ENCODE results near the gene NHEJ1.

The NHEJ1 gene

DNA sequence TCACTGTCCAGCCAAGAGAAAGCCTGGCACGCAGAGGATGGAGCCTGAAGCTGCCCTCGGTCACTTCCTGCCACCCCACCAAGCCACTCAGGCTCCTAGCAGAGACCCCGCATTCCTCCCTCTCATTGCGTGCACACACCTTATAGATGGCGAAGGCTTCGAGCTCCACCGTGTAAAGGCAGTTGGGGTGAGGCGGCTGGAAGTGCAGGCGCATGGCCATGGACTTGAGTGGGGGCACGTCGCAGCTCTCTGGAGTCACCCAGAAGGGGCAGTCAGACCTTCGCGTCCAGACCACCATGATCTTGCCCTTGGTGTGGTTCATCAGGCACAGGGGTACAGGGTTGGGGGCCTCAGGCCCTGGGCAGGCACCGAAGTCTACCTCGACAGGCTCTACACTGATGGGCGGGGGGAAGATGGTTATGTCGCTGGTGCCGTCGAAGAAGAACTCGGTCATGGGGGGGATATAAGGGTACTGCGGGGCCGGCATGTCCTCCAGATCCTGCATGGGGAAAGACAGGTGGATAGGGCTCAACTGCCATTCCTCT lies 133.0 kb downstream of the NHEJ1 start:
- no peak for DNase-seq

DNA sequence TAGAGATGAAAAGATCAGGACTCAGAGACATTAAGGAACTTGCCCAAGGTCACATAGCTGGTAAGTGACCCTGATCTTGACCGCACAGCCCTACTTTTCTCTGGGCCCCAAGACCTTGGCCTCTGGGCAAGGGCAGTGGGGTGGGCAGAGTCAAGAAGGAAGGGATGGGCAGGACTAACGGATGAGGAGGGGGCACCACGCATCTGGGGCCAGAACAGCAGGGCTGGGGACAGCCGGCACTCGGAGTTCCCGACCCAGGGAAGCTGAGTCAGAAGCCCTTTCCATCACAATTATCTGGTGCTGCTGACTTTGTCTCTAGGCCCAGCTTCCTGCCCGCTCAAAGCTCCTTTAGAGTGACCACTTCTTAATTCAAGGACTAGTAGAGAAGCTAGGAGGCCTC lies 133.7 kb downstream of the NHEJ1 start:
- DNase-seq = no peak

DNA sequence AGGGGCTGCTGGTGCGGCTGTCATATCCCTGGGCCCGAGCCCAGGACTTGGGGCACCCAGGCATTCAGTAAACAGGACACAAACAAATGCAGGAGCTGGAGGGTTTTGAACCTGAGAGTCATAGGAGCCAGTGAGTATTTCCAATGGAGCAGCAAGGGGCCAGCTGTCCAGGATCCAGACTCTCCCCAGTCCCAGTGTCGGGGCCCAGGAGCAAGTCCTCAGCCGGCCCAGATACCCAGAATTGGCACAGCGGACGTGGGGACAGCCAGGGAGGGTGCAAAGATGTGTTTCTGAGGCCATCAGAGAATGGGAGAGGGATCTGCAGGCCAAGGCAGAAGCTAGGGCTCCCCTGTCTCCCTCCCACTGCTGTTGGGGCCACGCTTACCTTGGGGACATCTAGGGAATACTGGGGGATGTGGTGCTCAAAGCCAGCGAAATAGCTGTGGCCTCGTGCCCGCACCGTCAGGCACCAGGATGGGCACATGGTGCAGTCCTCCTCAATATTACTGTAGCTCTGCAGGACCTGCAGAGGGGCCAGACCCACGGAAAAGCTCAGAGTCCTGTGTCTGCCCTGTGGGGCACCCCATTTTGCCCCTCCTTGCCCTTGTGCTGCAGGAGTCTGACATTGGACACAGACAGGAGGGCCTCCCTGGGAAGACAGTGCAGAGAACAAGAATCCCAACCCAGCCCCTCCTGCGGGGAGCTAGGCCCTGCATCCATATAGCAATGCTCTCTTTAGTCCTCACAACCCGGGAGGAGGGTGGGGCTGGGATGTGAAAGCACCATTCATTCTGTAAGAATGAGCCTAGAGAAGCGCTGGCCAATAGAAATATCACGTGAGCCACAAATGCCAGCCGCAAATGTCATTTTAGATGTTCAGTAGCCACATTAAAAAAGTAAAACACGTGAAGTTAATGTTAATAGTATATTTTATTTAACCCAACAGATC lies 134.7 kb downstream of the NHEJ1 start:
- DNase-seq = peak; percentile 74 to 86
